HG02840 (cell line): ENCODE measurements around the gene TIRAP.
"Not testable (repeated sequence)": the region's sequence is repeated elsewhere in the genome, so short reads cannot be mapped to it uniquely, and the experiment has no call there.

Experiments used
- ATAC-seq: cut with Tn5 transposase; IDR thresholded peaks from one replicate; pipeline ENCODE4 v1.9.1; 2021; ENCODE audit warnings: mild to moderate bottlenecking, moderate library complexity, moderate number of reproducible peaks; ENCODE audit not compliant: unreplicated experiment, low FRiP score

TIRAP gene, protein sequence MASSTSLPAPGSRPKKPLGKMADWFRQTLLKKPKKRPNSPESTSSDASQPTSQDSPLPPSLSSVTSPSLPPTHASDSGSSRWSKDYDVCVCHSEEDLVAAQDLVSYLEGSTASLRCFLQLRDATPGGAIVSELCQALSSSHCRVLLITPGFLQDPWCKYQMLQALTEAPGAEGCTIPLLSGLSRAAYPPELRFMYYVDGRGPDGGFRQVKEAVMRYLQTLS

DNA sequence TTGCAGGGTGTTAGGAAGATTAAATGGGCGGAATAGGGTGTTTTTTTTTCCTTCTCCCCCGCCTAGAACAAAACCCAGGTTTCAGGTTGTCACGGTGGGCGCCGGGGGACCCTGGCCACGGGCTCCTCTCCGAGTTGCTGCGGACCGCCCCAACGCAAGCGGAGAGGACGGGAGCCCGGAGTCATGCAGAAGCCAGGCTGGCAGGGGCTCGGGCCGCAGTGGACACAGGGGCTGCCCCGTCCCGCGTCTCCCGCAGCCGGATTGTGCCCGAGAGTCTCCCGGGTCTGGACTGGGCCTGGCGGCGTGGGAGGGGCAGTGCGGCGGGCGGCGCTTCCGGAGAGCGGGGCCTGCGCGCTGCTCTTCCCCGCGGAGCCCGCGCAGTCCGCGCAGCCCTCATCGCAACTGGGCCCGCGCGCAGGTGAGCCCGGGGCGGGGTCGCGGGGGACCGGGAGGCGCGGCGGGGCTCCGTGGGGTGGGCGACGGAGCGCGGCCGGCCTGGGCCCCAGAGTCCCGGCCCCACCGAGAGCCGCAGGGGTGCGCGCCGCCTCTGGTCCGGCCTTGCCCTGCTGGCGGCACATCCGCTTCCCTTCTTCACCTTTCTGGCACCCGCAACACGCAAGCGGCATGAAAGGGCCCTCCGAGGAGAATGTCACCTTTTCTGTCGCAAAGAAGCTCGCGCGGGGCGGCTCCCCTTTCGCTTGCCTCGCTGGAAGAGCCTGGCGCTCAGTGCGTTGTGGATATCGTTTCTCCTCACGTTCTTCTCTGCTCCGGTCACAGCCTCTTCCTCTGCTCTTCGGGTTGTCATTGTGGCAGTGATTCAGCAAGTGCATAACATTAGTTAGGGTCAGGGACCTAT lies at the start of gene TIRAP:
Gene TIRAP (plus strand): TSS at position 358 of the 856 bp plus-strand sequence. CDS start 7,802 bp downstream, outside the sequence.
- ATAC-seq = peak; percentile 53

DNA sequence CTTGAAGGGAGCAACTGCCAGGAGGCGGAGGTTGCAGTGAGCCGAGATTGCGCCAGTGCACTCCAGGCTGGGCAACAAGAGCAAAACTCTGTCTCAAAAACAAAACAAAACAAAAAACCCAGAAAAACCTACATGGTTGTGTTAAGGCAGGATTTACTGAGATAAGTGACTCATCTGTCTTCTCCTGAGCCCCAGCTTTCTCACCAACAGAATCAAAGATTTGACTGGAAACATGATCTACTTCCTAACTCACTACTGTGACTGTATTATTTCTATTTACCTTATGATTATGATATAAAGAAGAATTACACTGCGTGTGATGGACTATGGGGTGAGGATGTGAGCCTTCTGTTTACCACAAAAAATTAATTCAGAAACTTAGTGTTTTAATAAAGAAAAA lies 49.5 kb upstream of the TIRAP start:
- ATAC-seq = no peak

DNA sequence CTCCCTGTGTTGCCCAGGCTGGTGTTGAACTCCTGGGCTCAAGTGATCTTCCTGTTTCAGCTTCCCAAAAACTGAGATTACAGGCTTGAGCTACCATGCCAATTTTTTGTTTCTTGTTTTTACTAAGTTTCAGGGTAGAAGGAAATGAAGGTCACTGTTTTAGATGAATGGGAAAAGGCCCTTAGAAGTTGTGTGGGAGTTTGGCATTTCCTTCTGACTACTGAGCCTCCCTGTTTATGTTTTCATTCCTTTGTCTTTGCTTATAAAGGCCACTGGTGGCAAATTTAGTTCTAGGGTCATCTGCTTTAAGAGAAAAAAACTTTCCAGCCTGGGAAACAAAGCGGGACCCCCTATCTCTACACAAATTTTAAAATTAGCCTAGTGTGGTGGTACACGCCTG lies 36.3 kb upstream of the TIRAP start:
- ATAC-seq = no peak

DNA sequence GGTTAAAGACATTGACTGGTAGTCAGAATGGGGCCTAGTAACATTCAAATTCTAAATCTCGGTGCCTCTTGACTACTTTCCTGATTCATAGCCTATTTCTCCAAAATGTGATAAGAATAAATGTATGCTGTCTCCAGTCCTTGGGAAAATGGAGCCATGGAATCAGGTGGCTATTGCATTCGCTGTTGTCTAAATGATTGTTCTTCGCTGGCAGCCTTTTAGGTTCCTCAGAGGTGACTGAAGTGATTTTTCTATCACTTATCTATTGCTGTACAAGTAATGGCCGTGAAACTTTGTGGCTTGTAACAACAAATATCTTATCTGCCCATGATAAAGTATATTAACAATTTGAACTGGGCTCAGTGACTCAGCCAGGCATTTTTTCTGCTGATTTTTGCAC lies 29.6 kb upstream of the TIRAP start:
- no peak for ATAC-seq

DNA sequence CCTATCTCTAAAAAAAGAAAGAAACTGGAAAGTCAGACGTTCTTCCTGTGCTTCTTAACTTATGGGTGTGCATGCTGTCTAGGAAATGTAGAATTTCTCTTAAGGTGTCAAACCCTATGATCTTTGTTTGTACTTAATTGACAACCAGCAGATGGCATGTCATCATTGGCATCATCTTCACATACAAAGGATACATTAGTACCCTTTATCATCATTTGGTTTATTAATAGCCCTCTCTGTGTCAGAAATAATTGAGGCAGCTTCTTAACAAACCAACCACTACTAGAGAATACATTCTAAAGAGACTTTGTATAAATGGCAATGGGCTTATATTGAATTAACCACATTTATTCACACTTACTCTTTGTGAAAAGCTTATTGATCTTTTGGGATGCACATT lies 28.1 kb upstream of the TIRAP start:
- ATAC-seq = no peak

DNA sequence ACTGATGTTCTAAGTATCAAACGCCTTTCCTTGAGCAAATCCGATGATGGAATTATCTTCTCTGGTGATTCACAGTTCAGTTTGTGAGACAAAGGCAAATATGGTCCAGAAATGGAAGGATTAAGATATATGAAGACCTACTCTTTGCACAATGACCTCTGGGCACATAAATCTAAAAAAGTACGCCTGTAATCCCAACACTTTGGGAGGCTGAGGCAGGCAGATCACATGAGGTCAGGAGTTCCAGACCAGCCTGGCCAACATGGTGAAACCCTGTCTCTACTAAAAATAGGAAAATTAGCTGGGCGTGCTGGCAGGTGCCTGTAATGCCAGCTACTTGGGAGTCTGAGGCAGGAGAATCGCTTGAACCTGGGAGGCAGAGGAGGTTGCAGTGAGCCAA lies 27.4 kb upstream of the TIRAP start:
- ATAC-seq = not testable (repeated sequence)

DNA sequence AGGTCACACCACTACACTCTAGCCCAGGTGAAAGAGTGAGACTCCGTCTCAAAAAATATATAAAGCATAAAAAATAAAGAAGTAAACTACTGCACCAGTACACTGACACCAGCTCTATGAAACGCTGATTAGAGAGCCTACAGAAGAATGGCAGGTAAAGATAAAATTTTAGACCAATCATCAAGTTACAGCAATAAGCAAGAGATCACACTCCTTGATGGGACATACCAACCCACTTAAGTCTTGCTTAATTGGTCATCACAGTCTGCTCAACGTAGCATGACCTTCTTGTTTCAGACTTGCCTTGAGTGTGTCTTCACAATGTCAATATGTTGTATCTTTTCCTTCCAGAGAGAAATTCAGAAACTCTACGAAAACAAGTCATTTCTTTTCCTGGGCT lies 26.7 kb upstream of the TIRAP start:
- no peak for ATAC-seq

DNA sequence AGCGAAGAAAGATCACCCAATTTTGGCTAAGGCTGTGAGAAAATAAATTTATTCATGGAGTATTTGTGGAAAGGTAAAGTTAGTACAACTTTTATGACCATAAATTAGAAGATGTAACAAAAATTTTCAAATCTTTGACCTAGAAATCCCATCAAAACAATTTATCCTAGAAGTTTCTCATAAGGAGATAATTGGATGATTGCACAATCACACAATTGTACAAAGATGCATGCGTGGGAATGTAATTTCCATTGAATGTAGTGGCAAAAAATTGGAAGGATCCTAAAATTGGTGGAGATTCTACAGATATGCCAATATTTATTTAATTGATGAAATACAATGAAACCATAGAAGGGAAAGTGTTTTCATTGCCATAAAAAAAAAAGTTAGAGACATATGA lies 25.7 kb upstream of the TIRAP start:
- no peak for ATAC-seq

DNA sequence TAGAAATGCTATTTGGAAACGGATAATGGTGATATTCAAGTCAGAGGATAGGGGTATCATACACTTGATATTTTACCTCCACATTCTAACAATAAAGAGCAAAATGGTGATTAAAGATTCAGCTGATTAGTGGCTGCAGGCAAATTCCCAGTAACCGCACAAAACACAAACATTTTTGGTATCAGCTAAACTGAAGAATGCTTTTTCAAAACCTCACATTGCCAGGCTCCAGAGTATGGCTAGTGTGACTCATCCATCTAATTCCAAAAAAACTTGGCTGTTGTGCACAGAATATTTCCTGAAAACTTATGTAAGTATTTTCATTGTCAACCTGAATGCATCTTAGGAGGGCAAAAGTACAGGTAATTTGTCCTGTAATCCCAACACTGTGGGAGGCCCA lies 25.1 kb upstream of the TIRAP start:
- ATAC-seq = no peak

DNA sequence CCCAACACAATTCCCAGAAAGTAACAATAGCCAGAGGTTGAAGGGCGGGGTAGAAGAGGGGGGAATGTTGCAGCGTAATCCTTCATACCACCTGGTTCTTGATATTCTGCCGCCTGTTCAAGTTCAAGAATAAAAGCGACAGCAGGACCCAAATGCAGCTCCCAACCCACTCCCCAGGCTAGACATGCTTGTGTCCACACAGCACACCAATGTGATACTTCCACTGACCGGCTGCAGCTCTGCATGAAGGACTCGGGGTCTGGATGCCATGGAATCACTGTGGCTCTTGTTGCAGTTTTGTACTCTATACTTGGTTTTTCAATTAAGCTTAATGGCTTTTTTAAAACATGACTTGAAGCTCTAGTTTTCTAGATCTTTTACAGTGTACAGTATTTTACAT lies 20.7 kb upstream of the TIRAP start:
- ATAC-seq = no peak

DNA sequence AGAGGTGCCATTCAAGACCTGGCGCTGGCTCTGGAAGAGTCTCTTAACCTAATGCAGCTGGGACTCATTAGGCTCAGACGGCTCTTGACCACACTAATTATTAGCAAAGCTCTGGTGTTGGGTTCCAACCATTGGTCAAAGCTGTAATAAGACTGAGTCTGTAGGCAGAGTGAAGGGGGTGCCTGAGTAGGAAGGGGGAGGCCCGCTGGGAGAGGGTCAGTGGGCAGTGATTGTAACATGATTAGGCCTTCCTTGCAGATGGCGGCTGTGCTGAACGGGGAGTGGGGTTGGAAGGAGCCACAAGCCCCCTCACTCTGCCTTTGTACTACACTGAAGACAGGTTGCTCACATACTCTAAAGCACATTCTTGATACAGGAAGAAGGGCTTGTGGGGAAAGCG lies 19.4 kb upstream of the TIRAP start:
- no peak for ATAC-seq

DNA sequence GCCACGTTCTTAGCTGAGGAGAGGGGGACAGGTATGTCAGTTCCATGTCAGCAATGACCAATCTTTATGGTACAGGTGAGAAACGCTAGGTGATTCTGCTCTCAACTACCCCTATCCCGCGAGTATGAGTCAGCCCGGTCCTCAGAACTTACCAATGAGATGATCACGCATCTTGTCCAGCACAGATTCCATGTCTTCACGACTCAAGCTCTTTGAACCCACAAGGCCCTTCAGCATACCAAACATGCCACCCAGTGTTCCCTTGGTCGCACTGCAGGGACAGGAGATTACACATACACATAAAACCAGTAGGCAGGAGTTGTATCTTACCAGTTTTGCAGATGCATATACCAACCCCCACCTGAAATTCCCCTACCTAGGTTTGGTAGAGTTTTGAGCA lies 17.1 kb upstream of the TIRAP start:
- ATAC-seq = no peak

DNA sequence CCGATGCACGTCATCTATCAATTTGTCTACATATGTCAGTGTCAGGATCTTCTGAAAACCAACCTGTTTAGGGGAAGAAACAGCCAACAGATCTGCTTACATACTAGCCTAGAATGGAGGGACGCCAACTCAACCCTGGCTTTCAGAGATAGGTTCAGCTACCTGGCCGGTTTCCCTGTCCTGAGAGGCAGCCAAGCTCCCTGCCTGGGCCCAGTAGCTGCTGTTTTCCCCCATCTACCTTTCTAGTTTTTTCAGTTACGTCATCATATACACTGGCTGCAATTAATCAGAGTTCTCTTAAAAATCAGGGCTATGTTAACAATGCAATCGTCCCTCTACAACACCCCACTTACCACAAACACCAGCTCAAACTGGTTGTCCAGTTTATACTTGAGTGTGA lies 15.2 kb upstream of the TIRAP start:
- no peak for ATAC-seq

DNA sequence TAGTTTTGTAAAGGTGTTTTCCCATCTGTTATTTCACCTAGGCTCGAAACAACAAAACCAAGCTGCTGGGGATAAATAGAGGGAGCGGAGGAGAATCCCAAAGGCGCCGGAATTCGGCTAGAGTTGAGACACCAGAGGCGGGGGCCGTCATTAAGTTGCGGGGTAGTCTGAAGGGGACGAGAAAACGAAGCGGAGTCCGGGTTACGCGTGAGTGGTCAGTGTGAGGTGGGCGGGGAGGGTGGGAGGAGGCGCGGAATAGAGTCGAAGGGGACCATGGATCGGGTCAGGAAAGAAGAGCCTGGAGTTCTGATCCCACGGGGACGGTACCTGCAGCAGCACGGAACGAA lies 14.6 kb upstream of the TIRAP start:
- ATAC-seq = no peak

DNA sequence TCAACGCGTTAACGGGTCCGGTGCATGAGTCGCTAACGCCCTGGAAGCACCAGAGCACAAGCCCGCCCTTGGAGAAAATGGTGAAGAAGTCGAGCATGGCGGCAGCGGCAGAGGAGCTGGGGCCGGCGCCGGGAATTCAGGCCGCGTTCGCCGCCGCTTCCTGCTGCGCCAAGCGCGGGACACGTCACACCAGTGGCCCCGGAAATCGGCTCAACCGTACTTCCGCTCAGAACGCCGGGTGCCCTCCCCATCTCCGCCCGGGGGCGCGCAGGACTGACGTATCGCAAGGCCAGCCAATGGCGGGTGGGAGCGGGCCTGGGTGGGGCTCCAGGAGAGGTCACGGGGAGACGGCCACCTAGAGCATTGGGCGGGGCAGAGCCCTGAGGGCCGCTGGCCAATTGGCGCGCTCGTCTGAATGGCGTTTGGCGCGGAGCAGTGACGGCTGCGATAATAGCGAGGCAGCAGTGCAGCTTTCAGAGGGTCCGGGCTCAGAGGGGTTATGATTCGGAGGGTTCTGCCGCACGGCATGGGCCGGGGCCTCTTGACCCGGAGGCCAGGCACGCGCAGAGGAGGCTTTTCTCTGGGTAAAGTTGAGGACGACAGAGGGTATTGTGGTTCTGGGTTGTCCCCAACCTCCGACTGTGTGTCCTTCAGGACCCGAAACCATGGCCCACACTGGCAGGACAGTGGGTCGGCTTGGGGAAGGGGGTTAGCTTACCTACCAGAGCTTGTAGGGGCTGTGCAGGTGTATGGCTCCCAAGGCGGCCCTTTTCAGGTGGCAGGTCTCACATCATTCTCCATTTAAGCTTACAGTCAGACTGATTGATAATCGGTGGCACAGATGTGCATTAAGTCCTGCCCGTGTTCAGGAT lies 13.9 kb upstream of the TIRAP start, which contains the start of the genes FOXRED1 and SRPRA:
Gene FOXRED1 (plus strand): TSS at position 447 of the 872 bp plus-strand sequence. CDS start 53 bp downstream, at position 500.
Gene SRPRA (minus strand): TSS at position 188 of the 872 bp plus-strand sequence. CDS start 91 bp downstream, at position 97.
- peak; percentile 99 for ATAC-seq

DNA sequence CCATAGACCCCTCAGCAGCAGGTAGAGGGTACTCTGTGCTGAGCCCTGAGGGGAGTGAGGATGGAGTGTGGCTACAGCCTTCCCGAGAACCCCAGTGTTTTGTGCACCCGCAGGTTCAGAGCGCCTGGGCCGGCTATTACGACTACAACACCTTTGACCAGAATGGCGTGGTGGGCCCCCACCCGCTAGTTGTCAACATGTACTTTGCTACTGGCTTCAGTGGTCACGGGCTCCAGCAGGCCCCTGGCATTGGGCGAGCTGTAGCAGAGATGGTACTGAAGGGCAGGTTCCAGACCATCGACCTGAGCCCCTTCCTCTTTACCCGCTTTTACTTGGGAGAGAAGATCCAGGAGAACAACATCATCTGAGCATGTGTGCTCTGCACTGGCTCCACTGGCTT lies 5.6 kb upstream of the TIRAP start:
- no peak for ATAC-seq

DNA sequence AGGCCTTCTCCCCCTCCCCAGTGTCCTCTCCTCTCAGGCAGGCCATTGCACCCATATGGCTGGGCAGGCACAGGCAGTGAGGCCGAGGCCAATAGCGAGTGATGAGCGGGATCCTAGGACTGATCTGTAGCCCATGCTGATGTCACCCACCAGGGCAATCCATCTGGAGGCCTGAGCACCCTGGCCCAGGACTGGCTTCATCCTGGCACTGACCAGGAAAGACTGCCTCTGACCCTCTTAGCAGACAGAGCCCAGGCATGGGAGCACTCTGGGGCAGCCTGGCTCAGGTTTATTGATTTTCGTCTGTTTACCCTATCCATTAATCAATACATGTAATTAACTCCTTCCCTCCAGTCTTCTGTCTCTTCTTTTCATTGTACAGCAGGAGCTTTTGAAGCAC lies 5.1 kb upstream of the TIRAP start:
- ATAC-seq = no peak

DNA sequence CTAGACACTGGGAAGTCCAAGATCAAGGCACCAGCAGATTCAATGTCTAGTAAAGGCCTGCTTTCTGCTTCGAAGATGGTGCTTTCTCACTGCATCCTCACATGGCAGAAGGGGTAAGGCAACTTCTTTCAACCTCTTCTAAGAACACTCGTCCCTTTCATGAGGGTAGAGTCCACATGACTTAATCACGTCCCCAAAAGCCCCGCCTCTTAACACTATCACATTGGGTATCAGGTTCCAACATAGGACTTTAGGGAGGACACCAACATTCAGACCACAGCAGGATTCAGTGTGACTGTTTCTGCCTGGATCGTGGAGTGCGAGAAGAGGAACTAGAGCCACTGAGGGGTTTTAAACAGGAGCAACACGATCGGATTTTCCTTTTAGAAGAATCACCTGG lies 3.7 kb upstream of the TIRAP start:
- no peak for ATAC-seq

DNA sequence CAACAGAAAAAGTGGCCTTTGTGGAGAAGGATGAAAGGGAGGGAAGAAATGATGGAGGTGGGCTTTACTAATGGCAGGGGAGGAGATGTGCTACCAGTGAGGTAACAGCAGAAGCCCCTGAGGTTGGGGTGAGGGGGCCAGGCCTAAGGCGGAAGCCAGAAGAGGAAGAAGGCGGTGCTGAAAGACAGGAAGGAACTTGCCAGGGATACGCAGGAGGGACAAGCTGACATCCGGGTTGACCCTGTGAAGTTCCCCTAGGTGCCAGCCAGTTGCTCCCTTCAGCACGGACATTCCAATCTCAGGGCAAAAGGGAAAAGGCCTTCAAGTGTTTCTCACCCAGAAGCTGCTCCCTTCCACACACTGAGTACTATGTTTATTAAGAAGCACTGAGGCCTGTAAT lies 2.3 kb upstream of the TIRAP start:
- ATAC-seq = no peak

DNA sequence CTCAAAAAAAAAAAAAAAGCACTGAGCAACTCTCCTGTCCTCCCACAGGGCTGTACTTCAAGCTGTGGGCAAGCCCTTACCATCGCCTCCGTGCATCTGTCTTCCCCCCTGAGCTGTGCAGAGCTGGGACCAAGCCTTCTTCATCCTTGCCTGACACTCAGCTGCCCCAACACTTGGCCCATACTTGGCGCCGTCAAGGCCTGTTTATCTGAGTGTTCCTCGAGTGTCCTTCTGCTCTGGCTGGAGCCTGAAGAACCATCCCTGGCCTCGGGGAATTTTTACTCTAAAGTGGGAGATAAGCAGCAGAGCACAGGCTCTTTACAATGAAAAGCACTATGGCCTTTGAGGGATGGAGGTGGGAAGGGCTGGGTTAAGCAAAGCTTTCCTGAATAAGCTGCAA lies 1.6 kb upstream of the TIRAP start:
- no peak for ATAC-seq

DNA sequence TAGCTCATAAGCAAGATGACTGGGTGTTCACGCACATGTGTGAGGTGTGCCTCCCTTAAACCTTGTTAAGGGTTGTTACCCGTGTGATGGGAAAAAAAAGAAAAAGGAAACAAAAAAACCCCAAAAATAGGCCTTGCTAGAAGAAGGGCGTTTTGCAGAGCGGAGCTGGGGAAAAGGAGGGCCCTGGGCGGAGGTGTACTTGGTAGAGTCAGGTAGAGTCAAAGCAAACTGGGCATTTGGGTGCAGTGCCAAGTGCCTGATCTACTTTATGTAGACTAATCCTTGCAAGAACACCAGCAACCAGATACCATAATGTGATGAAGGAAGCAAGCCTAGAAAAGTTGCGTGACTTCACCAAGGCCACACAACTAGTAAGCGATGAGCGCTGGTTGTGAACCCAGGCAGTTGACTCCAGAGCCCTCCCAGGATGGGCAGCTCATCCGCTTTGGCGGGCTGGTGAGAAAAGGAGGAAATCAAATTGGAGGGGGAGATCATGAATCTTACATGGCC lies 1.2 kb upstream of the TIRAP start:
- no peak for ATAC-seq
